Measurements from ENCODE around the gene AKR1C1. TPM values are rescaled to one million over a fixed set of nuclear protein-coding genes. Genes with fewer than 3 reads are reported as not detected.
"Not testable (repeated sequence)": the region's sequence is repeated elsewhere in the genome, so short reads cannot be mapped to it uniquely, and the experiment has no call there.

Gene AKR1C1
- total RNA-seq, 1 donor from 2014 or later, result 0.67 TPM

DNA sequence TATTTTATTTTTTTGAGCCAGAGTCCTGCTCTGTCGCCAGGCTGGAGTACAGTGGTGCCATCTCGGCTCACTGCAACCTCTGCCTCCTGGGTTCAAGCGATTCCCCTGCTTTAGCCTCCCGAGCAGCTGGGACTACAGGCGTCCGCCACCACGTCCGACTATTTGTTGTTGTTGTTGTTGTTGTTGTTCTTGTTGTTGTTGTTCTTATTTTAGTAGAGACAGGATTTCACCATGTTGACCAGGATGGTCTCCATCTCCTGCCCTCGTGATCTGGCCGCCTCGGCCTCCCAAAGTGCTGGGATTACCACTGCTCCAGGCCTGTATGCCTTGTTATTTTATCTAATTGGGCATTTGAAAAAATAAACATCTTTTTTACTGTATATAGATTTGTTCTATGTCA is 1.7 kb upstream of the AKR1C1 start:
- H3K27ac Mint-ChIP-seq (ENCODE audit: unreplicated experiment); H3K27me3 Mint-ChIP-seq (ENCODE audit: unreplicated experiment); H3K36me3 Mint-ChIP-seq (ENCODE audit: unreplicated experiment); H3K9me3 Mint-ChIP-seq (ENCODE audit: unreplicated experiment); H3K4me3 Mint-ChIP-seq (ENCODE audit: unreplicated experiment); DNase-seq (ENCODE audit: extremely low spot score, unreplicated experiment); H3K4me1 Mint-ChIP-seq (ENCODE audit: unreplicated experiment): not testable (repeated sequence)

DNA sequence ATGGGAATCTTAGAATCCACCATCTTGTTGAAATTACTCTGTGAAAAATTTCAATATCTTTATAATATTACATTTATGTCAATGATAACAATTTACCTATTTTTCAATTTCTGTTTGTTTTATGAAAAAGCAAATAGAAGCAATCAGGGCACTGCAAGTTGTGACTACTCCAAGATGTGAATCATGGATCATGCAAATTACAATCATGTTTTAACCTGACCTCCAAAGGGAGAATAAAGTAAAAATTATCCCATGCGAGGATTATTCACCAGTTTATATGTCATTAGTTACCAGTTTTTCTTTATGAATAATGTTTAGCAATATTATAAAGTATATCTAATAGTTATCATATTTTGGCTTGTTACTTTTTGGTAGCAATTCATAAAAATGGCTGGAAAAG is 907 bp upstream of the AKR1C1 start:
- H3K4me3 Mint-ChIP-seq (ENCODE audit: unreplicated experiment), result not testable (repeated sequence)

DNA sequence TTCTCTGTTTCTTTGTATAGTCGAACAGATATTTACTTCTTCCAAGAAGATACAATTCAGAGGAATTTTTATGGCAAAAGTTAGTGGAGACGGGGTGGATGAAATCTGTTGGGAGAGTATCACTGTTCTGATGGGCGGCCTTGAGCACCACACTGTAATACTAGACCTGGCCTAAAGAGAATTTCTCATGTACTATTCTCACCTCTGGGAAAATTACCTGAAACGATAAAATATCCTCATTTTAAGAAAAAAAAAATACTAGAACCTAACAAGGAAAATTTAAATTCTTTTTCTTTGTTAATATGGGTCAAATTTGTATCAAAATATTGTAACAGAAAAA is 570 bp downstream of the AKR1C1 start:
- H3K27ac Mint-ChIP-seq (ENCODE audit: unreplicated experiment); H3K4me1 Mint-ChIP-seq (ENCODE audit: unreplicated experiment); H3K4me3 Mint-ChIP-seq (ENCODE audit: unreplicated experiment); H3K9me3 Mint-ChIP-seq (ENCODE audit: unreplicated experiment); H3K27me3 Mint-ChIP-seq (ENCODE audit: unreplicated experiment); H3K36me3 Mint-ChIP-seq (ENCODE audit: unreplicated experiment); DNase-seq (ENCODE audit: extremely low spot score, unreplicated experiment): not testable (repeated sequence)

More for the DNA sequence above, 907 bp upstream of the AKR1C1 start:
- H3K27ac Mint-ChIP-seq (ENCODE audit: unreplicated experiment); H3K9me3 Mint-ChIP-seq (ENCODE audit: unreplicated experiment); DNase-seq (ENCODE audit: extremely low spot score, unreplicated experiment); H3K36me3 Mint-ChIP-seq (ENCODE audit: unreplicated experiment); H3K4me1 Mint-ChIP-seq (ENCODE audit: unreplicated experiment); H3K27me3 Mint-ChIP-seq (ENCODE audit: unreplicated experiment): not testable (repeated sequence)

DNA sequence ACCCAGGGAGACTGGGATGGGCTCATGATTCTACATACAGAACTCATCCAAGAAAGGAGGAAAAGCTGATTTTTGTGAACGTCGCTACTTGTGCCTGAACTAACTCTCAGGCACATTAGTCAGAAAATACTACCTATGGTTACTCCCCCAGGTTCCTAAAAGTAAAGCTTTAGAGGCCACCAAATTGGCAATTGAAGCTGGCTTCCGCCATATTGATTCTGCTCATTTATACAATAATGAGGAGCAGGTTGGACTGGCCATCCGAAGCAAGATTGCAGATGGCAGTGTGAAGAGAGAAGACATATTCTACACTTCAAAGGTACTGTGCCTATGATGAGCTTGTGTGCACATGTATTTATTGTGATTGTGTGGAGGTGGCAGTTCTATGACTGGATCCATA is 2.5 kb downstream of the AKR1C1 start:
- H3K4me1 Mint-ChIP-seq (ENCODE audit: unreplicated experiment); H3K27ac Mint-ChIP-seq (ENCODE audit: unreplicated experiment); H3K9me3 Mint-ChIP-seq (ENCODE audit: unreplicated experiment); H3K36me3 Mint-ChIP-seq (ENCODE audit: unreplicated experiment); DNase-seq (ENCODE audit: extremely low spot score, unreplicated experiment); H3K4me3 Mint-ChIP-seq (ENCODE audit: unreplicated experiment): not testable (repeated sequence)
- peaks cover 10% of the 10 kb centered on the region for H3K27me3 Mint-ChIP-seq (ENCODE audit: unreplicated experiment)

DNA sequence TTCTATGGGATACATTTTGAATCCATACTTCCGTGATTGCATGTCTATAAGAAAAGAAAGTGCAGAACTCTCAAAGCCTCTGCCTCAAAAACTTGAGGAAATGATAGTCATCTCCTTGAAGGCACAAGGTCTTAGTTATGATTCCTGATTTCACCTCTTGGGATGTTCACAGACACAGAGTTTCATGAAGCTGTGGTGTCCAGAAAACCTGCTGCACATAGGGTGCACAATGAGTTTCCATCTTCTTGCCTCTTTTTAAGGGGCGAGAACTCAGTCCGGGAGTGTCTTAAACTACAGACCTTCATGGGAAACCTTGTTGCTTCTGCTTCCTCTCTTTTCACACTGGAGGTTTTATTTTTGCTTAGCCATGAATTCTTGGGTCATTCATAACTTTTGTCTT is 4.0 kb downstream of the AKR1C1 start:
- H3K27me3 Mint-ChIP-seq (ENCODE audit: unreplicated experiment), result peaks cover 10% of the 10 kb centered on the region
- not testable (repeated sequence) for H3K27ac Mint-ChIP-seq (ENCODE audit: unreplicated experiment); H3K9me3 Mint-ChIP-seq (ENCODE audit: unreplicated experiment); H3K36me3 Mint-ChIP-seq (ENCODE audit: unreplicated experiment); DNase-seq (ENCODE audit: extremely low spot score, unreplicated experiment); H3K4me3 Mint-ChIP-seq (ENCODE audit: unreplicated experiment); H3K4me1 Mint-ChIP-seq (ENCODE audit: unreplicated experiment)

DNA sequence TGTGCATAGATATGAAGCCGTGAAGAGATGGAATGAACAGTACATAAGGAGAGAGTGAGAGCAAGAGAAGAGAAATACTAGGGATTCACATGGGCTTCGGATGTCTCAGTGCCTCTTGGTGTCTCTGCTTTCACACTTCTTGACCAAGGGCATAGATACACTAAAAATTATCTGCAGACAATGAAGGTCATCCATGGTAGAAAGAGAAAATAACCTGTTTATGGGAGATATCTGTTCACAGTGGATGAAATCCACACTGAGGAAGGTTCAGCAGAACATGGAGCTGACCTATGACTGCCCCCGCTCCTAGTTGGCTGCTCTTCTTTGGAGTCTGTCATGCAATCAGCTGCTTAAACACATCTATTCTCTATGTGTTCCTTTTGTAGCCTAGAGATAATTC is 6.1 kb downstream of the AKR1C1 start:
- H3K27me3 Mint-ChIP-seq (ENCODE audit: unreplicated experiment), result peaks cover 10% of the 10 kb centered on the region
- not testable (repeated sequence) for H3K27ac Mint-ChIP-seq (ENCODE audit: unreplicated experiment); H3K36me3 Mint-ChIP-seq (ENCODE audit: unreplicated experiment); H3K4me1 Mint-ChIP-seq (ENCODE audit: unreplicated experiment); H3K9me3 Mint-ChIP-seq (ENCODE audit: unreplicated experiment); DNase-seq (ENCODE audit: extremely low spot score, unreplicated experiment); H3K4me3 Mint-ChIP-seq (ENCODE audit: unreplicated experiment)

DNA sequence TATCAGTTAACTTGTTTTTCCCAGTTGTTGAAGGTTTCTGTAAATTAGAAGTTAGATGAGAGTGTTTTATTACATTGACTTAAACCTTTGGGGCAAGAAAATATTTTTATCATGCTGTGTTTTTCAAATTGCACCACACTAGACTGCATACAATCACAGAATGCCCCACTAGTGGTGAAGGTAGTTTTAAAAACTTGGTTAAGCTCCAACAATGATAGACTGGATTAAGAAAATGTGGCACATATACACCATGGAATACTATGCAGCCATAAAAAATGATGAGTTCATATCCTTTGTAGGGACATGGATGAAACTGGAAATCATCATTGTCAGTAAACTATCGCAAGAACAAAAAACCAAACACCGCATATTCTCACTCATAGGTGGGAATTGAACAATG is 7.1 kb downstream of the AKR1C1 start:
- H3K4me3 Mint-ChIP-seq (ENCODE audit: unreplicated experiment); DNase-seq (ENCODE audit: extremely low spot score, unreplicated experiment); H3K9me3 Mint-ChIP-seq (ENCODE audit: unreplicated experiment); H3K27ac Mint-ChIP-seq (ENCODE audit: unreplicated experiment); H3K4me1 Mint-ChIP-seq (ENCODE audit: unreplicated experiment); H3K36me3 Mint-ChIP-seq (ENCODE audit: unreplicated experiment): not testable (repeated sequence)
- H3K27me3 Mint-ChIP-seq (ENCODE audit: unreplicated experiment), result peaks cover 10% of the 10 kb centered on the region

DNA sequence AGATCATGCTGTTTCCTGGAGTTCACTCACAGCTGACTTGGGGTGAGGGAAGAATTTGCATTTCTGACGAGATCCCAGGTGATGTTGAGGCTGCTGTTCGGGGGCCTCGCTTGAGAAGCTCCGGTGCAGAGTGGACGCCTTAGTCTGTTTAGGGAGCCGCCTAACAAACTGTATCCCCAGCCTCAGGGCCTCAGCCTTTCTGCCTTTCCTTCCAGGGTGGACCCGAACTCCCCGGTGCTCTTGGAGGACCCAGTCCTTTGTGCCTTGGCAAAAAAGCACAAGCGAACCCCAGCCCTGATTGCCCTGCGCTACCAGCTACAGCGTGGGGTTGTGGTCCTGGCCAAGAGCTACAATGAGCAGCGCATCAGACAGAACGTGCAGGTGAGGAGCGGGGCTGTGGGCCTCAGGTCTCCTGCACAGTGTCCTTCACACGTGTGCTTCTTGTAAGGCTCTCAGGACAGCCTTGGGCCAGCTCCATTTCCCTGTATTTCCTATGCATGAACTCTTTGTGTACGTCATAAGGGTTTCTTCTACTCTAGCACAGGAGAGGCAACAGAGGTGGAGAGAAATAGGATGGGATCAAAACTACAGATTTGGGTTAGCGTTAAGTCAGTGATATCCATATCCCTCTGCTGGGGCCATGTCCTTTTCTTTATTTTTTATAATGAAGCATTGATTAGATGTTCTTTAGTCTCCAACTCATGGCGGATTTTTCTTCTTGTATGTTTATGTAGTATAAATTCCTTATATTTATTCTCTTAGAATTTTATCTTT is 9.3 kb downstream of the AKR1C1 start:
- H3K36me3 Mint-ChIP-seq (ENCODE audit: unreplicated experiment); H3K27ac Mint-ChIP-seq (ENCODE audit: unreplicated experiment); H3K27me3 Mint-ChIP-seq (ENCODE audit: unreplicated experiment); H3K9me3 Mint-ChIP-seq (ENCODE audit: unreplicated experiment); H3K4me3 Mint-ChIP-seq (ENCODE audit: unreplicated experiment); DNase-seq (ENCODE audit: extremely low spot score, unreplicated experiment); H3K4me1 Mint-ChIP-seq (ENCODE audit: unreplicated experiment): not testable (repeated sequence)

DNA sequence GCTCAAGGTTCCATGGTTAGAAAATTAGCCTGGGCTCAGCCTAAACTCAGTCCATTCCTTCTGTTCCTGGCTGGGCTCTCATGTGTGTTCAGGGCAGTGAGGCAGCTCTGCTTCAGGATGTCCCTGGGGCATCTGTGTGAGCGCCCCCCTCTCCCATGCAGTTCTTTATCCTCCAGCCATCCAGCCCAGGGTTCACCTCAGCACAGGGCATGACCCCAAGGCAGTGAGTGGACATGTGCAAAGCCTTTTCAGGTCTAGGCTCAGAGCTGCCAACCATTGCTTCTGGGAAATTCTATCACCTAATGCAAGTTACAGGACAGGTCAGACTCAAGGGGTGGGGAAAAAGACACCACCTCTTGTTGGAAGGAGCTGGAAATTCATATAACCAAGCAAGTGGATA is 10.1 kb downstream of the AKR1C1 start:
- not testable (repeated sequence) for H3K27ac Mint-ChIP-seq (ENCODE audit: unreplicated experiment); H3K9me3 Mint-ChIP-seq (ENCODE audit: unreplicated experiment); H3K4me3 Mint-ChIP-seq (ENCODE audit: unreplicated experiment); H3K36me3 Mint-ChIP-seq (ENCODE audit: unreplicated experiment); H3K27me3 Mint-ChIP-seq (ENCODE audit: unreplicated experiment); DNase-seq (ENCODE audit: extremely low spot score, unreplicated experiment); H3K4me1 Mint-ChIP-seq (ENCODE audit: unreplicated experiment)

DNA sequence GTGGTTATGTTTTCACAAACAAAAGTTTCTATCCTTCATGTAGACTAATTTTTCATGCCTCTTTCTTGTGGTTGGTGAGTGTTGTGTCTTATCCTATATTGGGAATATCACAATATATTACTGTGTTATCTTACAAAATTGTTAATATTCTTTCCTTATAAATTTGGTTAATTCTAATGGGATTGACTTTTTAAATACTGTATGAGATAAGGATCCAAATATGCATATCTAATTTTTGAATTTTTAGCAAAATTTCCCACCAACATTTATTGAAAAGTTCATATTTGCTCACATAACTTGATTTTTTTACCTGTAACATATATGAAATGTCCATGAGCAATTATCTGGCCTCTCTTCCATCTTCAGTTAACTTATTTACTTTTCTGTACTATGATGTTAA is 11.2 kb downstream of the AKR1C1 start:
- H3K4me1 Mint-ChIP-seq (ENCODE audit: unreplicated experiment); H3K36me3 Mint-ChIP-seq (ENCODE audit: unreplicated experiment); H3K9me3 Mint-ChIP-seq (ENCODE audit: unreplicated experiment); DNase-seq (ENCODE audit: extremely low spot score, unreplicated experiment); H3K27ac Mint-ChIP-seq (ENCODE audit: unreplicated experiment); H3K27me3 Mint-ChIP-seq (ENCODE audit: unreplicated experiment); H3K4me3 Mint-ChIP-seq (ENCODE audit: unreplicated experiment): not testable (repeated sequence)
